Pancreas (tissue), 10 donors: ENCODE data around the gene ZFYVE28. TPM values are rescaled to one million over a fixed set of nuclear protein-coding genes. Genes with fewer than 3 reads are reported as not detected.

Experiments used
- ATAC-seq, 4 donors: fragments of 200-7000 bp; cut with Tn5 transposase; one replicate each; pipeline versions ENCODE4 v1.8.0 to v1.9.1; 2020; ENCODE audit warnings: mild to moderate bottlenecking in 4 of 4, moderate library complexity in 4 of 4
- DNase-seq, 6 donors: peaks; one replicate each; pipeline ENCODE4 v3.0.0-alpha.2; 2020
- FAIRE-seq: peaks from 2 replicates; lab custom pipeline; 2012; peaks lifted over from hg19 to GRCh38; lab: Jason Lieb, UNC
- H3K27ac ChIP-seq, 4 donors: fragments of 200-600 bp; sonication (generic); 1 replicate in 3 of 4; 2 replicates in 1 of 4; pipeline versions ENCODE4 v1.5.0 to v1.8.0; 2020
- H3K27me3 ChIP-seq, 4 donors: fragments of 200-600 bp; one replicate each; pipeline ENCODE4 v1.8.0; 2021
- H3K36me3 ChIP-seq, 3 donors: fragments of 200-600 bp; sonication (generic) in 1 of 3; one replicate each; pipeline versions ENCODE4 v1.5.0 to v1.8.0; 2020 to 2021
- H3K4me1 ChIP-seq, 3 donors: fragments of 200-600 bp; one replicate each; pipeline ENCODE4 v1.8.0; 2021
- H3K4me3 ChIP-seq, 4 donors: fragments of 200-600 bp; sonication (generic) in 2 of 4; one replicate each; pipeline versions ENCODE4 v1.5.0 to v1.8.0; 2020 to 2021
- H3K9me3 ChIP-seq, 4 donors: fragments of 200-600 bp; one replicate each; pipeline ENCODE4 v1.8.0; 2021
- CTCF ChIP-seq, 4 donors: fragments of 200-600 bp; sonication (generic) in 3 of 4; IDR thresholded peaks; one replicate each; pipeline versions ENCODE4 v1.5.0 to v1.8.0; 2021; ENCODE audit warnings: antibody characterized with exemption in 4 of 4
- WGBS, 2 donors: extraction: QIAGEN DNeasy Blood & Tissue Kit; methylation state at CpG; one replicate each; pipeline ENCODE4 v1.1.7; 2013; 5-methylcytosine and 5-hydroxymethylcytosine counted together
- intact Hi-C, 3 donors: fragments of 100-400 bp; cut with DNase I; formaldehyde crosslinking; loops; one replicate each; pipeline versions ENCODE4 v1.11.1 to v1.14.2; 2022
- polyA plus RNA-seq, 2 donors: library from polyadenylated mRNA; stranded (reverse); fragments of 200-250 nt; gene quantifications; one replicate each; pipeline ENCODE4 v1.2.3, GENCODE V29; 2013
- total RNA-seq, 6 donors: library from RNA; stranded (reverse); fragmentation: NEBNext Ultra II Directional in 4 of 6; extraction: Animal tissue kit (Norgen Biotek cat#: 25700) in 4 of 6; gene quantifications; one replicate each; pipeline versions ENCODE4 v1.2.1 to v1.2.4, GENCODE V29; 2021 to 2023
- donor health status: healthy with polysubstance abuse.
- donor health status: DM: no; HTN: no; CAD: no; lungs with moderate emphysema.
- donor health status: DM: no; HTN: no; CAD: no.
- donor health status: control.
- donor health status: control.
- donor health status: Bipolar disorder and iron deficiency.
- donor health status: DM: yes; HTN: yes; CAD: no.
- donor health status: DM: no; HTN: no; CAD: no.
- donor health status: DM: no; HTN: no; CAD: no.
- donor health status: DM: yes; HTN: yes; CAD: no.

Gene ZFYVE28
- total and polyA plus RNA-seq, 8 donors, result 3.8 to 13.4 (median 6.0) TPM

DNA sequence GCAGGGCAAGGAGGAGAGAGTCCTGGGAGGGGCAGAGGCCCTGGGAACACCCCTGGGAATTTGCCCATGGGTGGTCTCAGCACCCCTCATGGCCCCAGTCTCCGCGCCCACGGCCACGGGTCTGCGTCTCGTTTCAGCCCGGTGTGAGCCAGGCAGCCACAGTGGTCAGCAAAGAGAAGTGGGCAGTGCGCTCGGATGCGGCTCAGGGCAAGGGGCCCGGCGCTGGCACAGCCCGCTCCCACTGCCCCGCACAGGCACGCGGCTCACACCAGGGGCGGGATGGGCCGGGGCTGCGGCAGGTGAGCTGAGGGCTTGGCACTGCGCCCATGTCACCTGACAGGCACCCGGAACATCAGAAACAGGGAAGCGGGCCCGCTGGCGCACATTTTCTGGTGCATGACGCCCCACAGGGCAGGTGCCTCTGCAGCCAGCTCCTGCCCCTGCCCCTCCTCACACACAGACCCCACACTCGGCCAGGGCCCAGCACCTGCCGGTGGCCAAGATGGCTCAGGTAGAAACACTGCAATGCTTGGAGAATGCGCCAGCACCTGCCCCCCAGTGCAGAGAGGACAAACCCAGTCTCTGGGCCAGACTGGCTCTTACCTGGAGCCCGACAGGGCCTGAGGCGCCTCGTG, 114.6 kb downstream of the ZFYVE28 start:
- DNase-seq (peak in 2 of 6 donors; percentile 6 to 69), FAIRE-seq (no peak), ATAC-seq (no peak)
- intact Hi-C loops, result no loop called here
- no peaks in the 10 kb centered on the region for H3K27me3 ChIP-seq
- no peak overlapping the region for H3K4me3 ChIP-seq
- 81 to 89% methylated on average over 31 of the region's 31 CpGs for WGBS, 2 donors
- no peaks in the 10 kb centered on the region for H3K36me3 ChIP-seq
- TF ChIP-seq CTCF (IDR thresholded peaks at IDR 0.05), result no peak
- no peaks in the 10 kb centered on the region for H3K4me1 ChIP-seq
- H3K9me3 ChIP-seq, result no peaks in the 10 kb centered on the region
- no peak overlapping the region for H3K27ac ChIP-seq

- no peaks in the 10 kb centered on the region for H3K36me3 ChIP-seq
- DNase-seq, result peak in 1 of 6 donors; percentile 6
- no peak overlapping the region for H3K27ac ChIP-seq
- ATAC-seq, result no peak
- no peak for TF ChIP-seq CTCF (IDR thresholded peaks at IDR 0.05)
- FAIRE-seq, result no peak
- H3K9me3 ChIP-seq, result no peaks in the 10 kb centered on the region
- no peaks in the 10 kb centered on the region for H3K4me1 ChIP-seq
- intact Hi-C loops, result no loop called here
- 94 to 98% methylated on average over 19 of the region's 19 CpGs for WGBS, 2 donors
- H3K4me3 ChIP-seq, result no peak overlapping the region
- no peaks in the 10 kb centered on the region for H3K27me3 ChIP-seq
Measured at GRCh38 chr4:2303121-2303685, 115.2 kb downstream of the ZFYVE28 start.

DNA sequence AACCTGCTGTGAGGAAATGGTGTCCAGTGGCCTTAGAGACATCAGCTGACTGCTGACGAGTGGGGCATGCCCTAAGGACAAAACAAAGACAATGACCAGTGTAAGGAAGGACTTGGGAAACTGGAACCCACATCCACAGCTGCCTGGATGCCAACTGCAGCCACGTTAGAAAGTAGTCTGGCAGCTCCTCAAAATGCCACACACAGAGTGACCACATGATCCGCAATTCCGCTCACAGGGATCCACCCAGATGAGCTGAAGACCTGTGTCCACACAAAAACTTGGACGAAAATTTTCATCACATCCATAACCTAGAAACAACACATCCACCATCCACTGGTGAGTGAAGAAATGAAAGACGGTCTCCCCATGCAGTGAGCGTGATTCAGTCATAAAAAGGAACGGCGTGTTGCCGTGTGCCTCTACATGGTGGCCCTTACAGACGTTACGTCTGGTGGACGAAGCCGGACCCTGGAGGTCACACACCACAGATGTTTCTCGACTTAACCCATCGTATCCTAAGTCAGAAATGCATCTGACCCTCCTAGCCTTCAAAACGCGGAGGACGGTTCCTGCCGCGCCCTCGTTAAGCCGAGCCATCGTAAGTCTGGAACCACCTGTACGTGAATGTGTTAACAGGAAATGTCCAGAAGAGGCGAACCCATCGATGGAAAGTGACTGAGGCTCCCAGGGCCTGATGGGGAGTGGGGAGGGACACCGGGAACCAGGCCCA, 115.9 kb downstream of the ZFYVE28 start:
- Histone ChIP-seq H3K27ac (no peak overlapping the region), H3K27me3 (no peaks in the 10 kb centered on the region), H3K4me1 (no peaks in the 10 kb centered on the region), H3K4me3 (no peak overlapping the region), H3K36me3 (no peaks in the 10 kb centered on the region), H3K9me3 (no peaks in the 10 kb centered on the region)
- FAIRE-seq, result no peak
- no peak for DNase-seq
- no peak for ATAC-seq
- WGBS, 2 donors, result 94 to 96% methylated on average over 28 of the region's 28 CpGs
- TF ChIP-seq CTCF (IDR thresholded peaks at IDR 0.05), result no peak
- intact Hi-C loops, result no loop called here

GRCh38 chr4:2301806-2302205, 116.6 kb downstream of the ZFYVE28 start:
- WGBS, 2 donors, result 87 to 88% methylated on average over 19 of the region's 19 CpGs
- H3K9me3 ChIP-seq, result no peaks in the 10 kb centered on the region
- H3K27ac ChIP-seq, result no peak overlapping the region
- intact Hi-C loops, result no loop called here
- ATAC-seq (no peak), FAIRE-seq (no peak), DNase-seq (peak in 2 of 6 donors; percentile 3 to 29)
- H3K36me3 ChIP-seq, result no peaks in the 10 kb centered on the region
- no peak for TF ChIP-seq CTCF (IDR thresholded peaks at IDR 0.05)
- H3K4me1 ChIP-seq, result no peaks in the 10 kb centered on the region
- no peak overlapping the region for H3K4me3 ChIP-seq
- H3K27me3 ChIP-seq, result no peaks in the 10 kb centered on the region
